ENCODE data around the gene TMEM150C.
"Not testable (repeated sequence)": the region's sequence is repeated elsewhere in the genome, so short reads cannot be mapped to it uniquely, and the experiment has no call there.

Gene TMEM150C

GRCh38 chr4:82567444-82567843 lies 5.7 kb upstream of the TMEM150C start:
- DNase-seq = no peak

GRCh38 chr4:82562564-82562854 lies 721 bp upstream of the TMEM150C start:
- no peak for DNase-seq

DNA sequence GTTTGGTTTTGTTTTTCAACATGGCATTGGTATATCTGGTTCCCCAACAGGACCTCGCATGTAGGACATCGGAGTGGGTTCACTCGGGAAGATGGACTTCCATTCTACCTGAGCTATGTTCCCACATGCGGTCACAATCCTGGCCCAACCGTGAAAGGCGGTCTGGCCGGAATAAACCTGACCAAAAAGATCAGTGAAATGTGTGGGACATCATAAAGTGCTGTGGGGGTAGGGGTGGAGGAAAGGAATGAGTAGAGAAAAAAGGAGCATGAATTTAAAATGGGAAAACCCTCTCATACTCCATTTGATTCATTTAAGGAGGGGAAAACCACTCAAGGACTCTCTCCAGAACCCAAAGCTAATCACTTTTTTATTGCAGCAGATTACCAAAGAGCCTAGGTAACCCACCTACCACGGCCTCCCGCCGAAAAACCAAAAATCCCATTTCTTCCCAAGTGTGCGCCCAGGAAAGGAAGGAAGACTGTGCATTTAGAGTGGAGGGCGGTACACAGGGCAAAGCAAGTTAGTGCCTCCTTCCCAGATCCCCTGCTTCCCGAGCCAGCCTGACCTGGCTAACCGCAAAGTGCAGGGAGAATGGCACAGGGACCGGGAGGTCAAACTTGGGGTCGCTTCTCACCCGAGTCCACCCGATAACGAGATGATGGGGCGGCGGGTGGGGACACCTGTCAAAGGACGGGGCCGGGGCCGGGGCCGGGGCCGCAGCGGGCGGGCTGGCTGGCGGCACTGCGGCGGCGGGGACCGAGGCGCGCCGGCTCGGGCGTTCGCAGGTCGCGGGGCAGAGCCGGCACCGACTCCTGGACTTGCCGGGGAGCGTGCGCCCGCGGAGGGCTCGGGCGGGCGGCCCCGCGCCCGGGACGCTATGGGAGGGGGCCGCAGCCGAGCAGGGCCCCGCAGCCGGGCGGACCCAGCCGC lies 669 bp downstream of the TMEM150C start:
- DNase-seq = no peak

GRCh38 chr4:82559735-82560120 lies 2.1 kb downstream of the TMEM150C start:
- no peak for DNase-seq

DNA sequence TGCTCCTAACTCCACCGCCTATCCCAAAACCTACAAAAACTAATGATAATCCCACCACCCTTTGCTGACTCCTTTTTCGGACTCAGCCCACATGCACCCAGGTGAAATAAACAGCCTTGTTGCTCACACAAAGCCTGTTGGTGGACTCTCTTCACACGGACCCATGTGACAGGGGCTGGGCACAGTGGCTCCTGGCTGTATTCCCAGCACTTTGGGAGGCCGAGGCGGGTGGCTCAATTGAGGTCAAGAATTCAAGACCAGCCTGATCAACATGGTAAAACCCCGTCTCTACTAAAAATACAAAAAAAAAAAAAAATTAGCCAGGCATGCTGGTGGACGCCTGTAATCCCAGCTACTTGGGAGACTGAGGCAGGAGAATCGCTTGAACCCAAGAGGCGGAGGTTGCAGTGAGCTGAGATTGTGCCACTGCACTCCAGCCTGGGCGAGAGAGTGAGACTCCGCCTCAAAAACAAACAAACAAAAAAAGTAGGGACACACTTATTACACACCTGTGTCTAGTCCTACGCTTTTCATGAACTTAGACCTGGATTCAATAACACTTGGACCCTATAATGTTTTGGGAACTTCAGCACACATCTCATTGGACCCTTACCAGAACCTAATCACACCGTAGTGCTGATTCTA lies 2.6 kb downstream of the TMEM150C start:
- not testable (repeated sequence) for DNase-seq

DNA sequence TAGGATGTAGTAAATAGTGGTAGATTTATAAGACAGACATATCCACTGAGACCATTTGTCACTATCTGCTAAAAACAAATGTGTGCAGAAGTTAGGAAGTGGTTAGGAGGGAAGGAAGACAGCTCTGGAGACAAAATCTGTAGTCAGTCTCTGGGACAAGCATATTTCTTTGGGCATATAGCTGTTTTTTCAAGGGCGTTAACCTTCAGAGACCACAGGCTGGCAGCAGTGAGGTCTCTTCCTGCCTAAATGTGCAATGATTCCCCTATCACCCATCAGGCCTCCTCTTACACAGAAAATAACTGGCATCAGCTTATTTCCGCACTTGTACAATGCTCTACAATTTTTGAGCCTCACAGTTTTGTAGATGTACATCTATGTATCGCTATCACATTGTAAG lies 6.5 kb downstream of the TMEM150C start:
- no peak for DNase-seq

- no peak for DNase-seq
Measured at GRCh38 chr4:82553020-82553419, 8.8 kb downstream of the TMEM150C start.

GRCh38 chr4:82551734-82552133 lies 10.1 kb downstream of the TMEM150C start:
- DNase-seq = no peak

- not testable (repeated sequence) for DNase-seq
Measured at GRCh38 chr4:82547850-82548249, 13.9 kb downstream of the TMEM150C start.

GRCh38 chr4:82543131-82543530 lies 18.7 kb downstream of the TMEM150C start:
- no peak for DNase-seq

DNA sequence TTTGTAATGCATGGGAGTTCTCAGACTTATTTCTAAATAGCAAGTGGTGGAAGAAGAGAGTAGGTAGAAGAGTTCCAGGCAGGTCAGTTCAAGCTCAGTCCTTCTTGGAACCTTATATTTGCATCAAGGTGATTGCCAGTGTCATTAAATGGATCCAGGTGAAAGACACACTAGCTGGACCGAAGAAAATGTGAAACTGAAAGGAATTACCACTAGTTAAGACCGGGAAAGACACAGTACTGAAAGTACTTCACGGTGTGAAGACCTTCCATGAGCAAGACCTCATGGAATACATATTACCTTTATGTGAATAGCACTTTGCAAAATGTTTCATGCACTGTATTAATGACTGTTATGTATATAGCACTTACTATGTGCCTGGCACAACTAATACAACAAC lies 19.1 kb downstream of the TMEM150C start:
- DNase-seq = no peak

GRCh38 chr4:82529322-82529721 lies 32.5 kb downstream of the TMEM150C start:
- no peak for DNase-seq

- DNase-seq = no peak
Measured at GRCh38 chr4:82528868-82529267, 32.9 kb downstream of the TMEM150C start.

GRCh38 chr4:82528074-82528473 lies 33.7 kb downstream of the TMEM150C start:
- DNase-seq = no peak

DNA sequence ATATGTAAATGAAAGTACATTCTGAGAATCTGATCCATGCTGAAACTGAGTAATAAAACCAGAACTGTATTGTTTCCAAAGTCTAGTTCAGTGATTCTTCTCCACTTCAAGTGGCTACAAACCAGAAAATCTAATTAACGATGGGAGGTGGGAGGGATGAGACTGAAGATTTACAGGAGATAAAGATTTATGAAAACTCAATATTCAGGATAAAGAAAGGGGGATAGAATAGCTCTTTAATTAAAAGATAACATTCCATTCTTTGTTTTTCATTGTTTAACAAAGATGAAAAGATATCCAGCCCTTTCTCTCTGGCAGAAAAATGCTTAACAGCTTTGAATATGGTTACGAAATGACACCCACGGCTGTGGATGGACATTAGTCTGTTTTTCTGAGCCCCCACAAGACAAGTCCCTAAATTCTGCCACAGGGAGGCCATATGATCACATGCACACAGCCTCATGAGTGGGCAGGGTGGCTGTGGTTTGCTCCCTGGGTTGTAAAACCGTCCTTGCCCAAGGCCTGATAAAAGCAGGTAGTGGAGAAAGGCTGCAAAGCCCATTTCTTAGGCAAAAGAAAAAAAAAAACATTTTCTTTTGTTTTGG lies 36.4 kb downstream of the TMEM150C start:
- no peak for DNase-seq

DNA sequence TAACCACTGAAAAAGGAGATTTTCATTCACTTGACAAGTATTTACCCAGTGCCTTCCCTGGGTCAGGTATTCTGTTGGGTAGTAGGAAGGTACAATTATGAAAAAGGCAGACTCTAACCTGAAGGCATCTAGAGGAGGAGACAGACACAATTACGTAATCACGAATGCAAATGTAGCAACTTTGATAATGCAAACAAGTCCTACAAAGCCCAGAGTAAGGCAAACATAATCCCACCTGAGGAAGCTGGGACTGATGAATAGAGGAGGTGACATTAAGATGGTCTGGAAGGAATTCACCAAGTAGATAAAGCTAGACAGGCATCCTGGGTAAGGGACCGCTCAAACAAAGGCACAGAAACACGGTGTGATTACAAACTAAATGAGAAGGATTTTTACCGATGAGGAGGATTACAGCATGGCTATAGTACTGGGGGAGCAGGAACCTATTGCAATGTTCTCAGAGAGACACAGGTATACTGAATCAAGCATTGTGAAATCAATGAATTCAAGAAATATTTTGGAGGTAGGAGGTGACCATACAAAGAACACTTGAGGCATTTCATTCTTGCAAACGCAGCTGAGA lies 37.1 kb downstream of the TMEM150C start:
- no peak for DNase-seq

GRCh38 chr4:82523179-82523578 lies 38.6 kb downstream of the TMEM150C start:
- DNase-seq = no peak

DNA sequence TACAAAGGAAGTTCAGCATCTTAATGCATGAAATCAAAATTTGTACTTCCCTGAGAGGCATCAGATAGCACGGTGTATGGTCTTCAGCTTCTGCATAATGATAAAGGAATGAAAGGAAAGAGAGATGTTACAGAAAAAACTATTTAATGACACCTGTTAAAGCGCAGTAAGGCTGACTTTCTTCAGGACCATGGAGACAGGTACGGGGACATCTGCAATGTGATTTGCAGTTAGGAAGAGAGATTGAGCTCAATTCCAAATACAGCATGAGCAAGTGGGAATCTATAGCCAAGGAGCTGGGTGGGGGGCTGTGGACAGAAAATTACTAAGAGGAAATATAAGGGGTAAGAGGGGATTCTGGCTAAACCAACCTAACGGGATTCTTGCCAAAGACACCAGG lies 39.3 kb downstream of the TMEM150C start:
- DNase-seq = no peak

DNA sequence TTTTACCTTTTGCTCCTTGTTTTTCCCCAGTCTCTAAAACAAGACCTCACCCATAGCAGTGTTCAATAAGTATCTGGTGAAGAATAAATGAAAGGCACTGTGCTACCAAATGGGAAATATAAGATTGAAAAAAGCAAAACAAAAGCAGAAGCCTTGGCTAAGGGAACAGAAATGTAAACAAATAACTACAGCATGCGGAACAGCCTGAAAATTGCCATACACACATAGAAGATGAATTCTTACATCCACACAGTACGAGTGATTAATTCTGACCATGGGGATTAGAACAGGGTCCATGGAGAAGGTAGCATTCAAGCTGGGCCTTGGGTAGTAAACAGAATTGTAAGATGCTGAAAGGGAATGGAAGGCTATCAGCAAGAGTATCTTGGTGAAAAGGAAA lies 40.5 kb downstream of the TMEM150C start:
- DNase-seq = no peak

DNA sequence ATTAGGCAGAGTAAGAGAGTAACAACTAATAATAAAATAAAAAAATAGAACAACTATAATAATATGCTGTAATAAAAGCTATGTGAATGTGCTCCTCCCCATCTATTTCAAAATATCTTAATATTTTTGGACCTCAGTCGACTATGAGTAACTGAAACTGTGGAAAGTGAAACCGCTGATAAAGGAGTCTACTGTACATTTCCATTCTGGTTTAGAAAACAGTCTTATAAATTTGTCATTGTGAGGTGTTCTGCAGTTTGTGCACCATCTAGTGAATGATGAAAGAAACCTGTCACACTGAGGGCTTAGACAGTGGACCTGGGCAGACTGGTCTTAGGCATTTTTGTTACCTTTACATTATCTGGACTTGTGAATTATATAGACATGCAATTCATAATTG lies 42.0 kb downstream of the TMEM150C start:
- no peak for DNase-seq

DNA sequence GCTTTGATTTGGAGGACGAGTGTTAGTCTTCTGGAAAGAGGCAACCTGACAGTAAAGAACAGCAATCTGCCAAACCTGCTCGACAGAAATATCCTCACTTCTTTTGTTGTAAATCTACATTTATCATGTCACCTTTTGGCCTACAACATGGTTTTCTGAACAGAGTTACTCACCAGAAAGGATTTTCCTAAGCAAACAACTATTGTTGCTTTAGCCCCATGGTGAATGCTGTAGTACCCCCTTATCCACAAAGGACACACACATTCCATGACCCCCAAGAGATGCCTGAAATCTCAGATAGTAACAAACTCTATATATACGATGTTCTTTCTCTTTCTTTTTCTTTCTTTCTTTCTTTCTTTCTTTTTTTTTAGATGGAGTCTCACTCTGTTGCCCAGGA lies 42.7 kb downstream of the TMEM150C start:
- DNase-seq = no peak

DNA sequence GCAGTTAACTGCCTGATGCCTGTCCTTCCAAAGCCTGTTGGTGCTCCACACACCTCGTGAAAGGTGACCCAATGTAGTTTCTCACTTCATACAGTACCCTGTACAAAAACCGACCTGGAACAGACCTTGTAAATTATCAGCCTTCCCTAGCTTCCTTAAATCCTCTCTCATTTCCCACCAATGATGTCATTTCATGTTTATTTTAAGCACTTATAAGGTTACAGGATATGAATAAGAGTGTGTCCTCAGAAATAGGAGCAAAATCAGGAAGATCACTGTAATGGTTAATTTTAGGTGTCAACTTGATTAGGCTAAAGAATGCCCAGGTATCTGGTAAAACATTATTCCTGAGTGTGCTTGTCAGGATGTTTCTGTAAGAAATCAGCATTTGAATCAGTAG lies 44.7 kb downstream of the TMEM150C start:
- DNase-seq = no peak

GRCh38 chr4:82515705-82516104 lies 46.1 kb downstream of the TMEM150C start:
- DNase-seq = no peak

- no peak for DNase-seq
Measured at GRCh38 chr4:82513382-82513781, 48.4 kb downstream of the TMEM150C start.
